NOMO-1 (cell line): ENCODE measurements around the gene RGSL1.

Experiments
- DNase-seq, 2 experiments: peaks; one replicate each; lab custom pipeline; 2025; ENCODE audit not compliant: unreplicated experiment in 2 of 2; lab: John Stamatoyannopoulos, UW

RGSL1 gene

DNA sequence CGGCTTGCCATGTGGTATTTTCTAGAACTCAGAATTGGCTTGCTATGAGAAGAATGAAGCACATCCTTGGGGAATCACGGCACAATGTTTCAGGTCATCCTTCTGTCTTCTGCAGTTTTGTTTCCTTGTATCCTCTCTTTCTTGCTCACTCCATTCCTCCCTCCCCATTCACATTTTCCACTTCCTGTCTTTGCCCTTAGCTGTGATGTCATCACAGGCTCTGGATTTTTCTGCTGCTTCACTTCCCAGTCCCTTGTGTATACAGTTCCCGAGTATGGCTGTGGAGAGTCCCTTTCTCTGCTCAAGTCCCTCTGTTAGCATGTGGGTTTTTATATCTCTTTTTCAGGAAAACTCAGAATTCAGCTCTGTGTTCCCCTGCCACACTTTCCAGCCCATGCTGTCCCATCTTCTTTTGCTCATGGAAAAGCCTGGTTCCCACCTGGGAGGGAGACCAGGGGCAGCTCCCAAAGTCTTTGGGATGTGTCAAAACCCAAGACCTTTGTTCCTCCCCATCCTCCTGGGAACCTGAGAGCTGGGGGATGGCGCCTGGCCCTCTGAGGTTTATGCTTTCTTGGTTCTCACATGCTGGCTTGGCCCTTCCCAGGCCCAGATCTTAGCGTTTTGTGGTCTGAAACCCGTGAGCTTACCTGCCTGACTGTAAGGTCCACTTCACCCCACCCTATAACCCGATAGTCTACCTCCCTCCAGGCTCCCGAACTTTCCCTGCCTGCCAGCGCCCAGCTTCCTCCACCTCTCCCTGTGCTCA is 159.1 kb downstream of the RGSL1 start:
- no peak for DNase-seq
